ENCODE results near the gene WWOX. TPM values are rescaled to one million over a fixed set of nuclear protein-coding genes. Genes with fewer than 3 reads are reported as not detected.
"Not testable (repeated sequence)": the region's sequence is repeated elsewhere in the genome, so short reads cannot be mapped to it uniquely, and the experiment has no call there.

WWOX gene
- total RNA-seq: 28.2 and 29.7 TPM in 2 replicates
- long read RNA-seq, transcript WWOX-207 (5 exons, 654 nt): major isoform, 8 of 20 reads
- long read RNA-seq, partial matches to known transcripts: 1 of 20 reads
- long read RNA-seq, other reads (novel, unspliced or antisense): 11 of 20 reads

GRCh38 chr16:78099271-78100111 lies at the start of gene WWOX:
WWOX (plus strand) TSS chr16:78099654.
- Mint-ChIP-seq H3K9me3 (ENCODE audit: unreplicated experiment) (no peaks in the 10 kb centered on the region), H3K27ac (ENCODE audit: unreplicated experiment) (peak within 1 kb of the TSS; percentile 92), H3K27me3 (ENCODE audit: unreplicated experiment) (peaks cover 2% of the 10 kb centered on the region), H3K4me1 (ENCODE audit: unreplicated experiment) (peaks cover 11% of the 10 kb centered on the region), H3K36me3 (ENCODE audit: unreplicated experiment) (no peaks in the 10 kb centered on the region), H3K4me3 (ENCODE audit: unreplicated experiment) (peak within 1 kb of the TSS; percentile 90)
- TF ChIP-seq, protein P1, sequence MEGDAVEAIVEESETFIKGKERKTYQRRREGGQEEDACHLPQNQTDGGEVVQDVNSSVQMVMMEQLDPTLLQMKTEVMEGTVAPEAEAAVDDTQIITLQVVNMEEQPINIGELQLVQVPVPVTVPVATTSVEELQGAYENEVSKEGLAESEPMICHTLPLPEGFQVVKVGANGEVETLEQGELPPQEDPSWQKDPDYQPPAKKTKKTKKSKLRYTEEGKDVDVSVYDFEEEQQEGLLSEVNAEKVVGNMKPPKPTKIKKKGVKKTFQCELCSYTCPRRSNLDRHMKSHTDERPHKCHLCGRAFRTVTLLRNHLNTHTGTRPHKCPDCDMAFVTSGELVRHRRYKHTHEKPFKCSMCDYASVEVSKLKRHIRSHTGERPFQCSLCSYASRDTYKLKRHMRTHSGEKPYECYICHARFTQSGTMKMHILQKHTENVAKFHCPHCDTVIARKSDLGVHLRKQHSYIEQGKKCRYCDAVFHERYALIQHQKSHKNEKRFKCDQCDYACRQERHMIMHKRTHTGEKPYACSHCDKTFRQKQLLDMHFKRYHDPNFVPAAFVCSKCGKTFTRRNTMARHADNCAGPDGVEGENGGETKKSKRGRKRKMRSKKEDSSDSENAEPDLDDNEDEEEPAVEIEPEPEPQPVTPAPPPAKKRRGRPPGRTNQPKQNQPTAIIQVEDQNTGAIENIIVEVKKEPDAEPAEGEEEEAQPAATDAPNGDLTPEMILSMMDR (IDR thresholded peaks at IDR 0.05): peak; percentile 98
- peak; percentile 99 for DNase-seq (ENCODE audit: extremely low spot score, unreplicated experiment)

- Mint-ChIP-seq H3K4me1 (ENCODE audit: unreplicated experiment) (no peaks in the 10 kb centered on the region), H3K9me3 (ENCODE audit: unreplicated experiment) (peaks cover 4% of the 10 kb centered on the region), H3K27me3 (ENCODE audit: unreplicated experiment) (no peaks in the 10 kb centered on the region), H3K27ac (ENCODE audit: unreplicated experiment) (no peak overlapping the region), H3K36me3 (ENCODE audit: unreplicated experiment) (no peaks in the 10 kb centered on the region), H3K4me3 (ENCODE audit: unreplicated experiment) (no peak overlapping the region)
- no peak for DNase-seq (ENCODE audit: extremely low spot score, unreplicated experiment)
- TF ChIP-seq, protein P1 (IDR thresholded peaks at IDR 0.05): no peak
Measured at GRCh38 chr16:78050734-78051400, 48.6 kb upstream of the WWOX start.

GRCh38 chr16:78057803-78058564 lies 41.5 kb upstream of the WWOX start:
- DNase-seq (ENCODE audit: extremely low spot score, unreplicated experiment): no peak
- H3K27me3 Mint-ChIP-seq (ENCODE audit: unreplicated experiment): no peaks in the 10 kb centered on the region
- no peak overlapping the region for H3K27ac Mint-ChIP-seq (ENCODE audit: unreplicated experiment)
- TF ChIP-seq, protein P1 (IDR thresholded peaks at IDR 0.05): no peak
- H3K4me3 Mint-ChIP-seq (ENCODE audit: unreplicated experiment): no peak overlapping the region
- H3K4me1 Mint-ChIP-seq (ENCODE audit: unreplicated experiment): no peaks in the 10 kb centered on the region
- H3K36me3 Mint-ChIP-seq (ENCODE audit: unreplicated experiment): no peaks in the 10 kb centered on the region
- peaks cover 4% of the 10 kb centered on the region for H3K9me3 Mint-ChIP-seq (ENCODE audit: unreplicated experiment)

DNA sequence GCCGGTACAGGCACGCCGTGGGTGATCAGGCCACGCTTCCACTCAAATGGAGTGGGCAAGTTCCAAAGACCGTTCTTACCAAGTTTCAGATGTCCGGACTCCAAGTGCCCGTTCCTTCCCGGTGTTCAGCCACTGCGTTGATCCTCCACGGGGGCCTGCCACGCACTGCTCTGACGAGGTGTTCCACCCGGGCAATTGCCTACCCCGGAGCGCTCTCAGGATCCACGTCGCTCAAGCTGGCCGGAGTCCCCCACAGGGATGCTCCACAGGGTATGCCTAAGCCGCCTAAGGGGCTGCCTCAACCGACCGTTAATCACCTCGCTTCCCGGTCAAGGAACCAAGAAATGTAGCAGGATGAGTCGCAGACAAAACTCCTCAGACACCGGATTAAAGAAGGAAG lies 39.6 kb upstream of the WWOX start:
- H3K27me3 Mint-ChIP-seq (ENCODE audit: unreplicated experiment); H3K9me3 Mint-ChIP-seq (ENCODE audit: unreplicated experiment); DNase-seq (ENCODE audit: extremely low spot score, unreplicated experiment); H3K4me3 Mint-ChIP-seq (ENCODE audit: unreplicated experiment); H3K4me1 Mint-ChIP-seq (ENCODE audit: unreplicated experiment); H3K27ac Mint-ChIP-seq (ENCODE audit: unreplicated experiment); H3K36me3 Mint-ChIP-seq (ENCODE audit: unreplicated experiment): not testable (repeated sequence)

GRCh38 chr16:78060295-78060694 lies 39.2 kb upstream of the WWOX start:
- TF ChIP-seq, protein P1 (IDR thresholded peaks at IDR 0.05): no peak
- H3K9me3 Mint-ChIP-seq (ENCODE audit: unreplicated experiment): no peaks in the 10 kb centered on the region
- H3K27me3 Mint-ChIP-seq (ENCODE audit: unreplicated experiment): no peaks in the 10 kb centered on the region
- H3K27ac Mint-ChIP-seq (ENCODE audit: unreplicated experiment): no peak overlapping the region
- no peaks in the 10 kb centered on the region for H3K4me1 Mint-ChIP-seq (ENCODE audit: unreplicated experiment)
- DNase-seq (ENCODE audit: extremely low spot score, unreplicated experiment): no peak
- H3K4me3 Mint-ChIP-seq (ENCODE audit: unreplicated experiment): no peak overlapping the region
- no peaks in the 10 kb centered on the region for H3K36me3 Mint-ChIP-seq (ENCODE audit: unreplicated experiment)
